DOHH2 (cell line): ENCODE measurements around the gene RANBP3.

Experiments used
- H3F3A ChIP-seq: fragments of 200-600 bp; sonication (generic), shearing (Covaris generic); 2 replicates; pipeline ENCODE4 v1.6.0; 2016; ENCODE audit warnings: antibody characterized with exemption, mild to moderate bottlenecking; ENCODE audit not compliant: control insufficient read depth, insufficient read depth
- H3K27ac ChIP-seq: fragments of 200-600 bp; sonication (generic); 2 replicates; pipeline ENCODE4 v1.5.1; 2014; ENCODE audit warnings: low read depth, mild to moderate bottlenecking, low read length, moderate library complexity
- H3K27me3 ChIP-seq: fragments of 200-600 bp; sonication (generic); 2 replicates; pipeline ENCODE4 v1.6.1; 2014; ENCODE audit warnings: mild to moderate bottlenecking, low read length, mixed read lengths; ENCODE audit not compliant: control insufficient read depth
- H3K36me3 ChIP-seq: fragments of 200-600 bp; sonication (generic); 2 replicates; pipeline ENCODE4 v1.6.1; 2014; ENCODE audit warnings: mild to moderate bottlenecking, low read length, moderate library complexity, mixed read lengths; ENCODE audit not compliant: control insufficient read depth
- H3K4me1 ChIP-seq: fragments of 200-600 bp; sonication (generic); 2 replicates; pipeline ENCODE4 v1.6.1; 2014; ENCODE audit warnings: mild to moderate bottlenecking, low read length, mixed read lengths; ENCODE audit not compliant: control insufficient read depth
- H3K4me2 ChIP-seq: fragments of 200-600 bp; sonication (generic); 2 replicates; pipeline ENCODE4 v1.6.0; 2014; ENCODE audit warnings: mild to moderate bottlenecking, low read length, moderate library complexity
- H3K4me3 ChIP-seq: fragments of 200-600 bp; sonication (generic); 2 replicates; pipeline ENCODE4 v1.5.1; 2014; ENCODE audit warnings: mild to moderate bottlenecking, low read length, mixed read lengths
- H3K79me2 ChIP-seq: fragments of 200-600 bp; sonication (generic); 2 replicates; pipeline ENCODE4 v1.6.1; 2014; ENCODE audit warnings: mild to moderate bottlenecking, low read length, mixed read lengths; ENCODE audit not compliant: control insufficient read depth
- H3K9me2 ChIP-seq: fragments of 200-600 bp; sonication (generic); replicated peaks from 2 replicates; pipeline ENCODE4 v1.6.1; 2014; ENCODE audit warnings: mild to moderate bottlenecking, low read length, mixed read lengths; ENCODE audit not compliant: control insufficient read depth
- H3K9me3 ChIP-seq: fragments of 200-600 bp; sonication (generic); 2 replicates; pipeline ENCODE4 v1.6.1; 2014; ENCODE audit warnings: antibody characterized with exemption, low read length, mixed read lengths; ENCODE audit not compliant: control insufficient read depth, insufficient read depth
- H4K20me1 ChIP-seq: fragments of 200-600 bp; sonication (generic); 2 replicates; pipeline ENCODE4 v1.6.0; 2014; ENCODE audit warnings: low read depth, mild to moderate bottlenecking, antibody characterized with exemption, low read length, moderate library complexity; ENCODE audit not compliant: control insufficient read depth, insufficient read depth
- EZH2phosphoT487 ChIP-seq: fragments of 200-600 bp; sonication (generic); IDR thresholded peaks from 2 replicates; pipeline ENCODE4 v1.6.1; 2017; ENCODE audit warnings: borderline replicate concordance, mild to moderate bottlenecking, antibody characterized with exemption, low read length, moderate library complexity, mixed read lengths
- TF ChIP-seq, protein P1 (sequence below): fragments of 200-600 bp; sonication (generic); IDR thresholded peaks from one replicate; pipeline ENCODE4 v1.5.1; 2014; ENCODE audit warnings: antibody characterized with exemption, mild to moderate bottlenecking, low read depth, low read length; ENCODE audit not compliant: poor library complexity, severe bottlenecking

The RANBP3 gene

DNA sequence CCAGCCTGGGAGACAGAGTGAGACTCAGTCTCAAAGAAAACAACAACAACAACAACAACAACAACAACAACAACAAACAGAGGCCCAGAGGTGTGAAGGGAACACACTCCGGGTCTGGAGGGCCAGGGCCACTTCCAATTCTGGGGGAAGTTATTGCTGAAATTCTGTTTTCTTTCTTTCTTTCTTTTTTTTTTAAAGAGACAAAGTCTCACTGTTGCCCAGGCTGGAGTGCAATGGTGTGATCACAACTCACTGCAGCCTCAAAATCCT, 67.4 kb downstream of the RANBP3 start:
- Histone ChIP-seq H3F3A (no peaks in the 10 kb centered on the region), H3K4me2 (no peak overlapping the region), H3K4me1 (peaks cover 2% of the 10 kb centered on the region), H3K79me2 (no peaks in the 10 kb centered on the region), H3K9me3 (no peaks in the 10 kb centered on the region), H3K27ac (no peak overlapping the region), H3K27me3 (no peaks in the 10 kb centered on the region), H4K20me1 (no peaks in the 10 kb centered on the region), H3K9me2 (no peaks in the 10 kb centered on the region), H3K4me3 (no peak overlapping the region), H3K36me3 (peaks cover 3% of the 10 kb centered on the region)
- TF ChIP-seq, protein P1, sequence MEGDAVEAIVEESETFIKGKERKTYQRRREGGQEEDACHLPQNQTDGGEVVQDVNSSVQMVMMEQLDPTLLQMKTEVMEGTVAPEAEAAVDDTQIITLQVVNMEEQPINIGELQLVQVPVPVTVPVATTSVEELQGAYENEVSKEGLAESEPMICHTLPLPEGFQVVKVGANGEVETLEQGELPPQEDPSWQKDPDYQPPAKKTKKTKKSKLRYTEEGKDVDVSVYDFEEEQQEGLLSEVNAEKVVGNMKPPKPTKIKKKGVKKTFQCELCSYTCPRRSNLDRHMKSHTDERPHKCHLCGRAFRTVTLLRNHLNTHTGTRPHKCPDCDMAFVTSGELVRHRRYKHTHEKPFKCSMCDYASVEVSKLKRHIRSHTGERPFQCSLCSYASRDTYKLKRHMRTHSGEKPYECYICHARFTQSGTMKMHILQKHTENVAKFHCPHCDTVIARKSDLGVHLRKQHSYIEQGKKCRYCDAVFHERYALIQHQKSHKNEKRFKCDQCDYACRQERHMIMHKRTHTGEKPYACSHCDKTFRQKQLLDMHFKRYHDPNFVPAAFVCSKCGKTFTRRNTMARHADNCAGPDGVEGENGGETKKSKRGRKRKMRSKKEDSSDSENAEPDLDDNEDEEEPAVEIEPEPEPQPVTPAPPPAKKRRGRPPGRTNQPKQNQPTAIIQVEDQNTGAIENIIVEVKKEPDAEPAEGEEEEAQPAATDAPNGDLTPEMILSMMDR = no peak
- no peak for TF ChIP-seq EZH2phosphoT487

DNA sequence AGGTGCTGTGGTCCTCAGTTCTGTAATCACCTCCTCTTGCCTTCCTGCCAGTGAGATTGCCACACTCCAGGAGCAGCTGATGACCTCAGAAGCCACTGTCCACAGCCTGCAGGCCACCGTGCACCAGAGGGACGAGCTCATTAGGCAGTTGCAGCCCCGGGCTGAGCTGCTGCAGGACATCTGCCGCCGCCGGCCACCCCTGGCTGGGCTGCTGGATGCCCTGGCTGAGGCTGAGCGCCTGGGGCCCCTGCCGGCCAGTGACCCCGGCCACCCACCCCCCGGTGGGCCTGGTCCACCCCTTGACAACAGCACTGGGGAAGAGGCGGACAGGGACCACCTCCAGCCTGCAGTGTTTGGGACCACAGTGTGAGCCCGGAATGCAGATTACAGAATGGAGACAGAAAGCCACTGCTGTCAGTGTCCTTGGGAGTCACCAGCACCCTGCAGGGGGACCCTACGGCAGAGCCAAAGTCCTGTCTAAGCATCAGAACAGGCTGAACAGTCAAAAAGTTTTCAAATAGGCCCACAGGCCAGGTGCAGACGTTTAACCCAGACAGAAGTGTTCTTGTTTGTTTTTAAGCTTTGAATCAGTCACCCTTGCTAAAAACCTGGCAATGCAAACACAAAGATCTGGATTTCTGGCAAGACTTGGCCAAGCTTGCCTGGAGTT, 69.0 kb downstream of the RANBP3 start:
- Histone ChIP-seq H3K36me3 (no peaks in the 10 kb centered on the region), H3K9me3 (no peaks in the 10 kb centered on the region), H3K79me2 (no peaks in the 10 kb centered on the region), H3K4me2 (no peak overlapping the region), H4K20me1 (no peaks in the 10 kb centered on the region), H3K9me2 (no peaks in the 10 kb centered on the region), H3K27me3 (no peaks in the 10 kb centered on the region), H3K27ac (no peak overlapping the region), H3K4me1 (peaks cover 5% of the 10 kb centered on the region), H3F3A (no peaks in the 10 kb centered on the region), H3K4me3 (no peak overlapping the region)
- TF ChIP-seq EZH2phosphoT487 = no peak
- TF ChIP-seq, protein P1 = no peak

DNA sequence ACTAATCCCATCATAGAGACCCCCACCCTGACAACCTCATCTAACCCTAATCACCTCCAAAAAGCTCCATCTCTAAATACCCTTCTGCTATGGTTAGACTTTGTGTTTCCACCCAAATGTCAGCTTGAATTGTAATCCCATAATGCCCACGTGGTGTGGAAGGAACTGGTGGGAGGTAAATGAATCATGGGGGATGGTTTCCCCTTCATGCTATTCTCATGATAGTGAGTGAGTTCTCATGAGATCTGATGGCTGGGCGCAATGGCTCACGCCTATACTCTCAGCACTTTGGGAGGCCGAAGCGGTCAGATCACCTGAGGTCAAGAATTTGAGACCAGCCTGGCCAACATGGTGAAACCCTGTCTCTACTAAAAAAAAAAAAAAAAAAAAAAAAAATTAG, 70.7 kb downstream of the RANBP3 start:
- H4K20me1 ChIP-seq = no peaks in the 10 kb centered on the region
- no peaks in the 10 kb centered on the region for H3K9me2 ChIP-seq
- no peak overlapping the region for H3K4me2 ChIP-seq
- no peaks in the 10 kb centered on the region for H3F3A ChIP-seq
- H3K79me2 ChIP-seq = peaks cover 14% of the 10 kb centered on the region
- no peak overlapping the region for H3K4me3 ChIP-seq
- no peak for TF ChIP-seq EZH2phosphoT487
- TF ChIP-seq, protein P1 = no peak
- H3K27ac ChIP-seq = no peak overlapping the region
- H3K9me3 ChIP-seq = no peaks in the 10 kb centered on the region
- no peaks in the 10 kb centered on the region for H3K27me3 ChIP-seq
- H3K4me1 ChIP-seq = peaks cover 10% of the 10 kb centered on the region
- H3K36me3 ChIP-seq = peaks cover 9% of the 10 kb centered on the region; the same call in 1 of the 2 replicates
